GM21576 (cell line): ENCODE results near the gene NKAP.
A peak's percentile ranks its signal among the peaks of the same experiment; 100 is the strongest.
"Not testable (repeated sequence)": the region's sequence is repeated elsewhere in the genome, so short reads cannot be mapped to it uniquely, and the experiment has no call there.

Source experiments
- ATAC-seq: cut with Tn5 transposase; IDR thresholded peaks from one replicate; pipeline ENCODE4 v1.9.1; 2021; ENCODE audit warnings: mild to moderate bottlenecking, moderate library complexity; ENCODE audit not compliant: unreplicated experiment

Gene NKAP

GRCh38 chrX:119941336-119941735, 2.2 kb downstream of the NKAP start:
- no peak for ATAC-seq

- ATAC-seq, result no peak
Observed at GRCh38 chrX:119935215-119935874, 8.2 kb downstream of the NKAP start.

- ATAC-seq, result not testable (repeated sequence)
Observed at GRCh38 chrX:119922391-119922790, 21.2 kb downstream of the NKAP start.

GRCh38 chrX:119919835-119920585, 23.5 kb downstream of the NKAP start:
- no peak for ATAC-seq

GRCh38 chrX:119917877-119918276, 25.7 kb downstream of the NKAP start:
- no peak for ATAC-seq

- no peak for ATAC-seq
Observed at GRCh38 chrX:119916310-119916709, 27.2 kb downstream of the NKAP start.

GRCh38 chrX:119900976-119901375, 42.6 kb downstream of the NKAP start:
- no peak for ATAC-seq

GRCh38 chrX:119899125-119899524, 44.4 kb downstream of the NKAP start:
- no peak for ATAC-seq

- ATAC-seq, result no peak
Observed at GRCh38 chrX:119895843-119896326, 47.7 kb downstream of the NKAP start, which contains the start of gene AKAP14. AKAP14 (plus strand) TSS chrX:119895893; CDS start chrX:119903224, 7,331 bp downstream.

GRCh38 chrX:119891961-119892692, 51.4 kb downstream of the NKAP start:
- not testable (repeated sequence) for ATAC-seq

GRCh38 chrX:119890626-119891025, 52.9 kb downstream of the NKAP start:
- ATAC-seq, result not testable (repeated sequence)

- peak; percentile 75 for ATAC-seq
Observed at GRCh38 chrX:119887721-119888425, 55.7 kb downstream of the NKAP start.

GRCh38 chrX:119885554-119886428, 57.8 kb downstream of the NKAP start:
- ATAC-seq, result no peak

- peak; percentile 86 for ATAC-seq
Observed at GRCh38 chrX:119880552-119881437, 62.8 kb downstream of the NKAP start.

- ATAC-seq, result no peak
Observed at GRCh38 chrX:119880076-119880475, 63.5 kb downstream of the NKAP start.

- ATAC-seq, result no peak
Observed at GRCh38 chrX:119878740-119879139, 64.8 kb downstream of the NKAP start.

- peak; percentile 88 for ATAC-seq
Observed at GRCh38 chrX:119871599-119872395, 71.8 kb downstream of the NKAP start, which contains the start of the genes NDUFA1 and RNF113A. NDUFA1 (plus strand) TSS chrX:119871832; CDS start chrX:119871912, 80 bp downstream. RNF113A (minus strand) TSS chrX:119871733; CDS start chrX:119871613, 120 bp downstream.

GRCh38 chrX:119871245-119871598, 72.3 kb downstream of the NKAP start:
- peak; percentile 35 for ATAC-seq
